RWPE1 (cell line): Measurements from ENCODE around the gene TMEM74B.

Experiments
- CTCF ChIA-PET: fragments of 350-600 bp; sonication (Branson Sonifier 250); formaldehyde crosslinking; extraction: SDS; loops from one replicate; lab custom pipeline; 2021; lab: Yijun Ruan, JAX
- POLR2A ChIA-PET: fragments of 400-600 bp; formaldehyde crosslinking; extraction: SDS; loops from one replicate; lab custom pipeline; 2020; ENCODE audit warnings: antibody characterized with exemption; ENCODE audit not compliant: low non-redundant PET; lab: Yijun Ruan, JAX
- DNase-seq: peaks from one replicate; pipeline ENCODE4 v3.0.0; 2012; ENCODE audit warnings: low spot score
- H3K27ac ChIP-seq: fragments of 450-650 bp; 2 replicates; pipeline ENCODE4 v1.5.1; 2017
- CTCF ChIP-seq: fragments of 450-650 bp; conservative IDR thresholded peaks from 2 replicates; pipeline ENCODE4 v1.5.1; 2017; ENCODE audit warnings: low read depth, mild to moderate bottlenecking

TMEM74B gene

DNA sequence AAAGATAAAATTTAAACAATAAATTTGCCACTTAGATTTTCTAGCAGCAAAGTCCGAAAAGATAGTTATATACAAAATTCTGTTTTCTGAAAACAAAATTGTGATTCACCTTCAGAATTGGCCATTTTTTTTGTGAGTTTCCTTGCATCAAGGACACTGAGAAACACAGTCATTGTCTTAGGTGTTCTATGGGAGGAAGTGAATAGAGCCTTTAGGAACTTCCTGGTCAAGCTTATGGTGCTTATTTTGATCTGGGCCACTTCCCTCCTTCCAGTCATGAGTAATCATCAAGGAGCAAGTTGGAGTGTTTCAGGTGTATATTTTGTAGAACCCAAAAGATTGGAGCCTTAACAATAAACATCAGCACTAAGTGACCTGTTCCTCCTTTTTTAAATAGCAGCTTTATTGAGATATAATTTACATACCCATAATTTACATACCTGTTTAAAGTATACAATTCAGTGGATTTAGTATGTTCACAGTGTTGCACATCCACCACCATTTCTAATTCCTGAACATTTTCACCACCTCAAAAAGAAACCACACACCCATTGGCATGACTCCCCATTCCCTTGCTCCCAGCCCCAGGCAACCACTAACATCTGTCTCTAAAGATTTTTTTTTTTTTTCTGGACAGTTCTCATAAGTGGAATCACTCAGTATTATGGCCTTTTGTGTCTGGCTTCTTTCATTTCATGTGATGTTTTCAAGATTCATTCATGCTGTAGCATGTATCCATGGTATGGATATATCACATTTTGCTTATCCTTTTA, 17.6 kb downstream of the TMEM74B start:
- no peak for TF ChIP-seq CTCF
- CTCF ChIA-PET, result interaction anchor here (0.7 kb wide), 1 partner anchor 701 kb away, joined by 3 read pairs; no protein-coding TSS in a partner anchor
- DNase-seq, result no peak

DNA sequence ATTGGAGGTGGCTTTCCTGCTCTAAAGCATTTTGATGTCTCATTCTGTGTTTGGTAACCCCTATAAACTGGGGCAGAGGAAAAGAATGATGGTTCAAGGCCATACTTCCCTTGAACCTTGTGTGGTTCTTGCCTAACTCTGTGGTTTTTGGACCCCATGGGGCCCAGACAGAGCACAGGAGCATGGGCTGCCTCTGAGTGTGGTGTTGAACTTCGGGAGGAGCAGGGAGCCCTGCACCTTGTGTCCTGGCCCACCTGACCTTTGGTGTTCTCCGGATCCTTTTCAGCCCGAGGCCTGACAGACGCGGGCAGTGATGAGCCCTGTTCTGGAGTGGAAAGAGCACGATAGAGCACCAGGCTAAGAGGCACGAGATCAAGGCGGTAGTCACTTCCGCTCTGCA, 18.8 kb downstream of the TMEM74B start:
- POLR2A ChIA-PET, result no interaction called here
- TF ChIP-seq CTCF, result no peak
- CTCF ChIA-PET, result no interaction called here
- no peak for DNase-seq
- no peak overlapping the region for H3K27ac ChIP-seq

More for the DNA sequence above, 17.6 kb downstream of the TMEM74B start:
- POLR2A ChIA-PET, result no interaction called here
- no peak overlapping the region for H3K27ac ChIP-seq

GRCh38 chr20:1165521-1165920, 19.3 kb downstream of the TMEM74B start:
- H3K27ac ChIP-seq, result no peak overlapping the region
- DNase-seq, result no peak
- POLR2A ChIA-PET, result no interaction called here
- CTCF ChIA-PET, result no interaction called here
- no peak for TF ChIP-seq CTCF

GRCh38 chr20:1164871-1165270, 19.9 kb downstream of the TMEM74B start:
- ChIA-PET POLR2A (no interaction called here), CTCF (no interaction called here)
- DNase-seq, result no peak
- no peak for TF ChIP-seq CTCF
- H3K27ac ChIP-seq, result no peak overlapping the region

DNA sequence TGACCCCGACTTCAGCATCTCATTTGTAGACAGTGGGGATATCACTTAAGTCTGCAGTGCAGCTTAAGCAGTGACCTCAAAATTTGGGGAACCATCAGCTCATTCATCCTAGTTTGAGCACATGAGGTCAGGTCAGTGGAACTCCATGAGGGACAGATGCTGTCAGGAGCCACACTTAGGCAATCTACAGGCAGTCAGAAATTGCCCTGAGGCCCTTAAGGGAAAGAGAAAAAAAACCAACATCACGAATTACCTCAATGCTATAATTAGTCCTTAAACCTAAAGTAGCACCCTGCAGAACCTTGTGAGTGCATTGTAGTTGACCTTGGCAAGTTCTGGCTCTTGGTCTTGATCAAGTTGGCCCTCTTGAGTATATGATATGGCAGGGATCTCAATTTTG, 21.1 kb downstream of the TMEM74B start:
- TF ChIP-seq CTCF, result no peak
- no peak for DNase-seq
- ChIA-PET POLR2A (no interaction called here), CTCF (no interaction called here)
- H3K27ac ChIP-seq, result no peak overlapping the region

GRCh38 chr20:1163105-1163504, 21.7 kb downstream of the TMEM74B start:
- no peak for TF ChIP-seq CTCF
- no peak overlapping the region for H3K27ac ChIP-seq
- ChIA-PET CTCF (no interaction called here), POLR2A (no interaction called here)
- DNase-seq, result no peak
